GM12878 (cell line): ENCODE data around the gene SORL1. TPM values are rescaled to one million over a fixed set of nuclear protein-coding genes. Genes with fewer than 3 reads are reported as not detected.
A peak's percentile ranks its signal among the peaks of the same experiment; 100 is the strongest.

Experiments
- ATAC-seq: fragments of 200-7000 bp; cut with Tn5 transposase; 3 replicates; pipeline ENCODE4 v1.9.1; 2020; ENCODE audit warnings: mild to moderate bottlenecking, moderate library complexity
- BruUV-seq: library from RNA; stranded (reverse); fragments of 400-500 nt; replicated peaks from 2 replicates; lab custom pipeline; 2021; lab: Mats Ljungman, UMichigan
- CTCF ChIA-PET: fragments of 300-600 bp; sonication (Branson Sonifier 250); formaldehyde crosslinking; extraction: SDS; loops from one replicate; lab custom pipeline; 2021; ENCODE audit warnings: inconsistent platforms; lab: Yijun Ruan, JAX
- POLR2A ChIA-PET: fragments of 350-600 bp; formaldehyde crosslinking; extraction: SDS; loops from one replicate; lab custom pipeline; 2021; ENCODE audit warnings: inconsistent platforms; lab: Charles Lee
- RAD21 ChIA-PET: fragments of 300-600 bp; sonication (Branson Sonifier 250); formaldehyde crosslinking; loops from one replicate; lab custom pipeline; 2023; ENCODE audit warnings: antibody characterized with exemption; ENCODE audit not compliant: unreplicated experiment; lab: Charles Lee
- SMC1A ChIA-PET: fragments of 300-600 bp; sonication (Branson Sonifier 250); formaldehyde crosslinking; loops from one replicate; lab custom pipeline; 2023; ENCODE audit not compliant: unreplicated experiment, uncharacterized antibody; lab: Charles Lee
- DNase-seq: peaks from one replicate; pipeline ENCODE4 v3.0.0-alpha.2; 2011; ENCODE audit warnings: low read depth, low spot score
- FAIRE-seq: peaks from 3 replicates; lab custom pipeline; 2011; peaks lifted over from hg19 to GRCh38; lab: Jason Lieb, UNC
- H2AFZ ChIP-seq: 2 replicates; pipeline ENCODE4 v1.6.0; 2011; ENCODE audit warnings: low read depth, low read length, control low read depth; ENCODE audit not compliant: control insufficient read depth
- H3K27ac ChIP-seq: 2 replicates; pipeline ENCODE4 v1.5.1; 2011; ENCODE audit warnings: control low read depth; ENCODE audit not compliant: control insufficient read depth, insufficient read depth
- H3K27me3 ChIP-seq, 2 experiments: replicated peaks in 1 of 2; 2 replicates each; pipeline versions ENCODE4 v1.6.0 to v1.6.1; 2011; ENCODE audit warnings: low read length in 1 of 2; ENCODE audit not compliant: control insufficient read depth in 2 of 2, insufficient read depth in 2 of 2
- H3K36me3 ChIP-seq, 2 experiments: 2 replicates each; pipeline ENCODE4 v1.5.1; 2011; ENCODE audit warnings: low read length in 1 of 2; ENCODE audit not compliant: control insufficient read depth in 2 of 2, insufficient read depth in 2 of 2
- H3K4me1 ChIP-seq: 2 replicates; pipeline ENCODE4 v1.6.1; 2011; ENCODE audit warnings: mild to moderate bottlenecking, low read length, moderate library complexity, mixed read lengths; ENCODE audit not compliant: control insufficient read depth, insufficient read depth
- H3K4me2 ChIP-seq: 2 replicates; pipeline ENCODE4 v1.6.0; 2011; ENCODE audit warnings: control low read depth; ENCODE audit not compliant: control insufficient read depth, insufficient read depth
- H3K4me3 ChIP-seq: fragments of 200-600 bp; sonication (generic); 2 replicates; pipeline ENCODE4 v1.5.1; 2016
- H3K79me2 ChIP-seq: 2 replicates; pipeline ENCODE4 v1.6.0; 2011; ENCODE audit warnings: low read length; ENCODE audit not compliant: control insufficient read depth, insufficient read depth
- H3K9ac ChIP-seq: 2 replicates; pipeline ENCODE4 v1.8.0; 2011; ENCODE audit warnings: low read length, control low read depth, mixed read lengths; ENCODE audit not compliant: control insufficient read depth, insufficient read depth
- H3K9me3 ChIP-seq: replicated peaks from 3 replicates; pipeline ENCODE4 v1.5.1; 2011; ENCODE audit warnings: mild to moderate bottlenecking, low read length; ENCODE audit not compliant: control insufficient read depth, insufficient read depth
- H4K20me1 ChIP-seq: 2 replicates; pipeline ENCODE4 v1.6.0; 2011; ENCODE audit not compliant: control insufficient read depth, insufficient read depth
- ATF2 ChIP-seq: IDR thresholded peaks from 2 replicates; pipeline ENCODE4 v1.6.1; 2012; ENCODE audit warnings: low read length, inconsistent platforms
- BCL11A ChIP-seq: IDR thresholded peaks from 2 replicates; pipeline ENCODE4 v1.6.1; 2011; ENCODE audit warnings: low read depth, low read length
- BMI1 ChIP-seq: fragments of 450-650 bp; IDR thresholded peaks from 2 replicates; pipeline ENCODE4 v1.6.1; 2016; ENCODE audit warnings: mild to moderate bottlenecking, moderate library complexity, borderline replicate concordance
- DPF2 ChIP-seq: fragments of 450-650 bp; IDR thresholded peaks from 2 replicates; pipeline ENCODE4 v1.6.1; 2017; ENCODE audit warnings: mild to moderate bottlenecking
- EGR1 ChIP-seq, 2 experiments: IDR thresholded peaks; 1 replicate in 1 of 2; 2 replicates in 1 of 2; pipeline ENCODE4 v1.6.1; 2011 to 2012; ENCODE audit warnings: low read depth in 2 of 2, low read length in 2 of 2, borderline replicate concordance in 1 of 2, mild to moderate bottlenecking in 1 of 2, moderate library complexity in 1 of 2
- FOXM1 ChIP-seq: IDR thresholded peaks from 2 replicates; pipeline ENCODE4 v1.6.1; 2012; ENCODE audit warnings: low read depth, mild to moderate bottlenecking, inconsistent platforms, low read length, moderate library complexity
- IKZF1 ChIP-seq: fragments of 450-650 bp; conservative IDR thresholded peaks from 2 replicates; pipeline ENCODE4 v1.6.1; 2017; ENCODE audit warnings: antibody characterized with exemption, mild to moderate bottlenecking
- JUNB ChIP-seq: IDR thresholded peaks from 2 replicates; pipeline ENCODE4 v1.6.1; 2016; ENCODE audit warnings: antibody characterized with exemption, mild to moderate bottlenecking
- MAX ChIP-seq: IDR thresholded peaks from 2 replicates; pipeline ENCODE4 v1.6.1; 2012; ENCODE audit warnings: low read depth, low read length, improper control_type of control experiment
- MEF2A ChIP-seq: IDR thresholded peaks from 2 replicates; pipeline ENCODE4 v1.6.1; 2011; ENCODE audit warnings: low read depth, mild to moderate bottlenecking, low read length, moderate library complexity; ENCODE audit not compliant: insufficient read depth
- MTA3 ChIP-seq: IDR thresholded peaks from 2 replicates; pipeline ENCODE4 v1.6.1; 2012; ENCODE audit warnings: low read length, inconsistent platforms, borderline replicate concordance
- PML ChIP-seq: IDR thresholded peaks from 2 replicates; pipeline ENCODE4 v1.6.1; 2012; ENCODE audit warnings: low read length, inconsistent platforms
- POLR2AphosphoS2 ChIP-seq: IDR thresholded peaks from 2 replicates; pipeline ENCODE4 v1.6.1; 2011; ENCODE audit warnings: low read depth, mild to moderate bottlenecking, low read length, improper control_type of control experiment, moderate library complexity
- POLR2AphosphoS5 ChIP-seq: IDR thresholded peaks from 2 replicates; pipeline ENCODE4 v1.6.1; 2011; ENCODE audit warnings: mild to moderate bottlenecking, low read length, inconsistent platforms
- RAD51 ChIP-seq: fragments of 450-650 bp; IDR thresholded peaks from 2 replicates; pipeline ENCODE4 v1.6.1; 2016; ENCODE audit warnings: moderate library complexity, mild to moderate bottlenecking, inconsistent platforms
- RELA ChIP-seq: fragments of 450-650 bp; IDR thresholded peaks from 2 replicates; pipeline ENCODE4 v1.8.0; 2014; ENCODE audit warnings: borderline replicate concordance; ENCODE audit not compliant: partially characterized antibody
- RUNX3 ChIP-seq: IDR thresholded peaks from 2 replicates; pipeline ENCODE4 v1.6.1; 2012; ENCODE audit warnings: low read length, inconsistent platforms
- SMAD5 ChIP-seq: IDR thresholded peaks from 2 replicates; pipeline ENCODE4 v1.6.1; 2016; ENCODE audit warnings: antibody characterized with exemption, low read depth
- SUZ12 ChIP-seq: fragments of 200-600 bp; sonication (generic); IDR thresholded peaks from one replicate; pipeline ENCODE4 v1.6.1; 2018; ENCODE audit warnings: antibody characterized with exemption, mild to moderate bottlenecking; ENCODE audit not compliant: unreplicated experiment
- TBL1XR1 ChIP-seq: IDR thresholded peaks from 2 replicates; pipeline ENCODE4 v1.6.1; 2012; ENCODE audit warnings: low read depth, low read length, improper control_type of control experiment
- ZNF217 ChIP-seq: fragments of 450-650 bp; IDR thresholded peaks from 2 replicates; pipeline ENCODE4 v1.6.1; 2017; ENCODE audit warnings: antibody characterized with exemption, mild to moderate bottlenecking
- WGBS: methylation state at CpG from one replicate; pipeline ENCODE4 v1.1.6; 2016; ENCODE audit warnings: low lambda C conversion rate; ENCODE audit not compliant: insufficient replicate concordance, insufficient coverage; ENCODE audit errors: missing lambda C conversion rate; 5-methylcytosine and 5-hydroxymethylcytosine counted together
- in situ Hi-C: fragments of 300-500 bp; cut with MboI; formaldehyde crosslinking; loops from 9 replicates; pipeline ENCODE4 v1.14.3; 2018; ENCODE audit warnings: mixed read lengths
- intact Hi-C: fragments of 100-400 bp; cut with micrococcal nuclease; formaldehyde crosslinking; loops from one replicate; pipeline ENCODE4 v1.14.2; 2022; ENCODE audit not compliant: unreplicated experiment
- polyA plus RNA-seq, 11 experiments: library from polyadenylated mRNA; depleted of rRNA in 4 of 11; unstranded in 6 of 11; stranded (reverse) in 5 of 11; fragments of >200 nt; fragmentation: Nextera tagmentation in 4 of 11; fragmentation: Illumina TruSeq in 1 of 11; extraction: Ambion mirVana in 4 of 11; extraction: Trizol in 1 of 11; gene quantifications; 1 replicate in 1 of 11; 2 replicates in 10 of 11; pipeline versions ENCODE4 v1.2.1 to v1.2.3, GENCODE V29; 2011 to 2016; ENCODE audit warnings: inconsistent platforms in 2 of 11, missing spikeins in 2 of 11, low read depth in 1 of 11
- total RNA-seq, 4 experiments: library from RNA; depleted of rRNA in 3 of 4; stranded (reverse); fragments of >200 nt in 3 of 4; fragmentation: Illumina TruSeq in 1 of 4; extraction: Trizol in 1 of 4; gene quantifications; 2 replicates each; pipeline versions ENCODE4 v1.2.1 to v1.2.3, GENCODE V29; 2013 to 2021

Gene SORL1
- total and polyA plus RNA-seq, 10 of the 15 experiments (the other 5 are each of a cell fraction or from before 2014, with no cell fraction given) = 20.2 to 107 (median 59.9) TPM

GRCh38 chr11:121592708-121593107 lies 140.6 kb downstream of the SORL1 start (continued):
- TF ChIP-seq ATF2 (peak; percentile 63), TBL1XR1 (peak; percentile 41; the same call in 1 of the 2 replicates), PML (no peak), JUNB (peak; percentile 54), MTA3 (peak; percentile 32; the same call in 1 of the 2 replicates), MEF2A (0 out of 2 replicates have a peak, but pooled peaks have one; percentile 58), DPF2 (no peak)

- in situ Hi-C loops = no loop called here
- Histone ChIP-seq H2AFZ (no peak overlapping the region), H3K9me3 (no peaks in the 10 kb centered on the region), H3K27ac (no peak overlapping the region), H3K4me2 (no peak overlapping the region), H3K4me1 (peaks cover 24% of the 10 kb centered on the region), H3K4me3 (no peak overlapping the region), H3K27me3 (no peaks in the 10 kb centered on the region), H3K9ac (no peak overlapping the region), H3K36me3 (peaks cover 20 to 34% of the 10 kb centered on the region in 2 experiments), H4K20me1 (no peaks in the 10 kb centered on the region), H3K79me2 (peaks cover 46% of the 10 kb centered on the region)
- no peak for ATAC-seq
- no peak for FAIRE-seq
- ChIA-PET POLR2A (no interaction called here), SMC1A (no interaction called here), RAD21 (interaction anchor here (1.2 kb wide), 1 partner anchor 274 kb away, joined by 3 read pairs; no protein-coding TSS in a partner anchor), CTCF (interaction anchor here (0.6 kb wide), 1 partner anchor 226 kb away, joined by 3 read pairs; no protein-coding TSS in a partner anchor)
- WGBS = 79% methylated on average over 15 of the region's 15 CpGs
- intact Hi-C loops = no loop called here
- BruUV-seq = no TSS peak
- DNase-seq = no peak
- TF ChIP-seq IKZF1 (no peak), RELA (no peak), SUZ12 (no peak), RUNX3 (no peak), POLR2AphosphoS2 (no peak), BCL11A (no peak), SMAD5 (no peak), RAD51 (no peak), MAX (no peak), ZNF217 (no peak), ATF2 (no peak), POLR2AphosphoS5 (no peak), FOXM1 (no peak), BMI1 (no peak), EGR1 (IDR thresholded peaks at IDR 0.05; ENCODE audit: borderline replicate concordance in 1 of 2, low read depth in 2 of 2, low read length in 2 of 2) (no peak)
Measured at GRCh38 chr11:121595717-121596161, 143.6 kb downstream of the SORL1 start.
